B cell (primary cell): Measurements from ENCODE around the gene LCE1F. TPM values are rescaled to one million over a fixed set of nuclear protein-coding genes. Genes with fewer than 3 reads are reported as not detected.

Experiments
- ATAC-seq: fragments of 200-7000 bp; cut with Tn5 transposase; one replicate; pipeline ENCODE4 v1.10.0; 2021; ENCODE audit warnings: low read depth, mild to moderate bottlenecking, moderate number of reproducible peaks, moderate library complexity
- CTCF ChIA-PET: fragments of 350-600 bp; sonication (Branson Sonifier 250); formaldehyde crosslinking; loops from one replicate; lab custom pipeline; 2021; ENCODE audit warnings: antibody characterized with exemption, inconsistent platforms; lab: Charles Lee
- POLR2A ChIA-PET: fragments of 350-600 bp; sonication (Branson Sonifier 250); formaldehyde crosslinking; loops from one replicate; lab custom pipeline; 2021; ENCODE audit warnings: antibody characterized with exemption; lab: Charles Lee
- DNase-seq: peaks from one replicate; pipeline ENCODE4 v3.0.0; 2013
- H2AFZ ChIP-seq: 2 replicates; pipeline ENCODE4 v1.6.1; 2012; ENCODE audit warnings: mild to moderate bottlenecking, low read depth, low read length; ENCODE audit not compliant: insufficient read depth, poor library complexity, severe bottlenecking
- H3K27ac ChIP-seq, 2 donors: 1 replicate in 1 of 2; 2 replicates in 1 of 2; pipeline ENCODE4 v1.5.1; 2012 to 2013; ENCODE audit warnings: low read length in 2 of 2, mild to moderate bottlenecking in 2 of 2, moderate library complexity in 1 of 2
- H3K27me3 ChIP-seq, 4 experiments: fragments of 200-600 bp in 1 of 4; sonication (generic) in 1 of 4; replicated peaks in 1 of 4; 1 replicate in 2 of 4; 2 replicates in 2 of 4; pipeline versions ENCODE4 v1.6.1 to v1.7.0; 2013 to 2016; ENCODE audit warnings: low read length in 3 of 4, mild to moderate bottlenecking in 2 of 4, mixed read lengths in 1 of 4, moderate library complexity in 1 of 4; ENCODE audit not compliant: insufficient read depth in 4 of 4, control insufficient read depth in 3 of 4; ENCODE audit errors: control extremely low read depth in 1 of 4
- H3K36me3 ChIP-seq, 2 experiments: replicated peaks in 1 of 2; 1 replicate in 1 of 2; 2 replicates in 1 of 2; pipeline versions ENCODE4 v1.6.1 to v1.7.1; 2013; ENCODE audit warnings: low read length in 1 of 2; ENCODE audit not compliant: insufficient read depth in 2 of 2, control insufficient read depth in 1 of 2; ENCODE audit errors: control extremely low read depth in 1 of 2, extremely low read depth in 1 of 2
- H3K4me1 ChIP-seq, 2 donors: fragments of 200-600 bp in 1 of 2; sonication (generic) in 1 of 2; 1 replicate in 1 of 2; 2 replicates in 1 of 2; pipeline versions ENCODE4 v1.5.1 to v1.6.1; 2013 to 2017; ENCODE audit warnings: low read length in 2 of 2; ENCODE audit not compliant: control insufficient read depth in 2 of 2, insufficient read depth in 2 of 2
- H3K4me2 ChIP-seq: replicated peaks from 2 replicates; pipeline ENCODE3; 2012; ENCODE audit warnings: mild to moderate bottlenecking, low read depth, low read length; ENCODE audit not compliant: poor library complexity, severe bottlenecking
- H3K4me3 ChIP-seq, 5 experiments: fragments of 200-600 bp in 1 of 5; sonication (generic) in 1 of 5; 1 replicate in 3 of 5; 2 replicates in 2 of 5; pipeline versions ENCODE4 v1.5.1 to v1.7.0; 2011 to 2016; ENCODE audit warnings: low read length in 4 of 5, mild to moderate bottlenecking in 4 of 5, low read depth in 2 of 5, control low read depth in 1 of 5, moderate library complexity in 1 of 5; ENCODE audit not compliant: insufficient read depth in 1 of 5; ENCODE audit errors: control extremely low read depth in 1 of 5, extremely low read depth in 1 of 5
- H3K79me2 ChIP-seq: fragments of 200-600 bp; sonication (generic); one replicate; pipeline ENCODE4 v1.6.0; 2016; ENCODE audit warnings: low read length; ENCODE audit not compliant: control insufficient read depth, insufficient read depth
- H3K9ac ChIP-seq: fragments of 200-600 bp; sonication (generic); 2 replicates; pipeline ENCODE4 v1.6.1; 2017; ENCODE audit warnings: mild to moderate bottlenecking, low read length, moderate library complexity
- H3K9me3 ChIP-seq, 3 donors: one replicate each; pipeline versions ENCODE4 v1.6.1 to v1.7.1; 2013; ENCODE audit warnings: low read length in 2 of 3; ENCODE audit not compliant: control insufficient read depth in 2 of 3, insufficient read depth in 1 of 3; ENCODE audit errors: control extremely low read depth in 1 of 3
- H4K20me1 ChIP-seq: 2 replicates; pipeline ENCODE4 v1.6.0; 2012; ENCODE audit warnings: mild to moderate bottlenecking, low read length; ENCODE audit not compliant: insufficient read depth, control insufficient read depth, poor library complexity, severe bottlenecking
- H3K27ac Mint-ChIP-seq: one replicate; pipeline ENCODE4 v1.8.0; 2021; ENCODE audit warnings: mixed read lengths
- H3K27me3 Mint-ChIP-seq: one replicate; pipeline ENCODE4 v1.8.0; 2021; ENCODE audit warnings: mixed read lengths
- H3K4me1 Mint-ChIP-seq: one replicate; pipeline ENCODE4 v1.8.0; 2021; ENCODE audit warnings: mixed read lengths
- H3K4me3 Mint-ChIP-seq: one replicate; pipeline ENCODE4 v1.8.0; 2021; ENCODE audit warnings: mixed read lengths
- H3K9me3 Mint-ChIP-seq: one replicate; pipeline ENCODE4 v1.8.0; 2022; ENCODE audit warnings: mixed read lengths; ENCODE audit not compliant: insufficient read depth
- EZH2 ChIP-seq: IDR thresholded peaks from 2 replicates; pipeline ENCODE4 v1.6.1; 2012; ENCODE audit warnings: borderline replicate concordance, low read depth, mild to moderate bottlenecking, moderate library complexity, low read length; ENCODE audit not compliant: insufficient read depth, poor library complexity, severe bottlenecking
- WGBS: methylation state at CpG from one replicate; pipeline ENCODE4 v1.1.5; 2013; ENCODE audit warnings: missing lambda C conversion rate; ENCODE audit not compliant: insufficient coverage; 5-methylcytosine and 5-hydroxymethylcytosine counted together
- intact Hi-C: fragments of 100-400 bp; cut with micrococcal nuclease; formaldehyde crosslinking; loops from one replicate; pipeline ENCODE4 v1.10.0; 2022
- polyA plus RNA-seq: library from polyadenylated mRNA; depleted of rRNA; stranded (reverse); fragments of >200 nt; gene quantifications from 2 replicates; pipeline ENCODE4 v1.2.3, GENCODE V29; 2012
- total RNA-seq, 2 donors: library from RNA; stranded (reverse); fragments of 120-200 nt in 1 of 2; gene quantifications; 1 replicate in 1 of 2; 2 replicates in 1 of 2; pipeline versions ENCODE4 v1.2.3 to v1.2.4, GENCODE V29; 2013 to 2022
- TF ChIP-seq, protein P1 (sequence below): fragments of 200-600 bp; IDR thresholded peaks from one replicate; pipeline ENCODE4 v1.8.0; 2022; ENCODE audit warnings: antibody characterized with exemption, mild to moderate bottlenecking

LCE1F gene
- total and polyA plus RNA-seq, 2 donors (not counting 1 experiment from before 2014, with no cell fraction given) = not detected

- CTCF ChIA-PET = no interaction called here
- no peaks in the 10 kb centered on the region for H3K79me2 ChIP-seq
These were observed 21.4 kb upstream of the LCE1F start for GRCh38 chr1:152753586-152753985.

DNA sequence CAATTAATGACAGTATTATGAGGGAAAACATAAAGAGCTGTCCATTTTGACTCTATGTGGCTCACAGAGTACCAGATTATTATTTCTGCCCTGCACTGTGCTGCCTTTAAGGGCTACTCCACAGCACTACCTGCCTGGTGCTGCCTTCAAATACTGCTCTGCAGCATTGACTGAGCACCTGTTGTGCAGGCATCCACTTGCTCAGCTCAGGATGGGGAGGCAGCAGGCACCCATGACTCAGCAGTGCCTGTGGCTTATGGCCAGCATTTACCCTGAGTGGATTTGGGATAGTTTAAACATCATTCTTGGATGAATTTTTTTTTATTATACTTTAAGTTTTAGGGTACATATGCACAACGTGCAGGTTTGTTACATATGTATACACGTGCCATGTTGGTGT lies 18.1 kb upstream of the LCE1F start:
- Histone ChIP-seq H3K27me3 (no peaks in the 10 kb centered on the region), H3K36me3 (no peaks in the 10 kb centered on the region), H3K4me3 (no peak overlapping the region), H3K9me3 (peaks cover 0 to 6% (median 0%) of the 10 kb centered on the region in 3 donors), H2AFZ (no peak overlapping the region), H3K4me2 (no peak overlapping the region), H4K20me1 (no peaks in the 10 kb centered on the region), H3K9ac (no peak overlapping the region), H3K4me1 (no peaks in the 10 kb centered on the region), H3K27ac (no peak overlapping the region), H3K79me2 (no peaks in the 10 kb centered on the region)
- ChIA-PET CTCF (no interaction called here), POLR2A (no interaction called here)
- intact Hi-C loops = no loop called here
- ATAC-seq (no peak), DNase-seq (no peak)
- TF ChIP-seq, protein P1, sequence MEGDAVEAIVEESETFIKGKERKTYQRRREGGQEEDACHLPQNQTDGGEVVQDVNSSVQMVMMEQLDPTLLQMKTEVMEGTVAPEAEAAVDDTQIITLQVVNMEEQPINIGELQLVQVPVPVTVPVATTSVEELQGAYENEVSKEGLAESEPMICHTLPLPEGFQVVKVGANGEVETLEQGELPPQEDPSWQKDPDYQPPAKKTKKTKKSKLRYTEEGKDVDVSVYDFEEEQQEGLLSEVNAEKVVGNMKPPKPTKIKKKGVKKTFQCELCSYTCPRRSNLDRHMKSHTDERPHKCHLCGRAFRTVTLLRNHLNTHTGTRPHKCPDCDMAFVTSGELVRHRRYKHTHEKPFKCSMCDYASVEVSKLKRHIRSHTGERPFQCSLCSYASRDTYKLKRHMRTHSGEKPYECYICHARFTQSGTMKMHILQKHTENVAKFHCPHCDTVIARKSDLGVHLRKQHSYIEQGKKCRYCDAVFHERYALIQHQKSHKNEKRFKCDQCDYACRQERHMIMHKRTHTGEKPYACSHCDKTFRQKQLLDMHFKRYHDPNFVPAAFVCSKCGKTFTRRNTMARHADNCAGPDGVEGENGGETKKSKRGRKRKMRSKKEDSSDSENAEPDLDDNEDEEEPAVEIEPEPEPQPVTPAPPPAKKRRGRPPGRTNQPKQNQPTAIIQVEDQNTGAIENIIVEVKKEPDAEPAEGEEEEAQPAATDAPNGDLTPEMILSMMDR = no peak
- no peak for TF ChIP-seq EZH2
- no peaks in the 10 kb centered on the region for H3K4me1 Mint-ChIP-seq
- H3K27ac Mint-ChIP-seq = no peak overlapping the region
- peaks cover 25% of the 10 kb centered on the region for H3K27me3 Mint-ChIP-seq
- H3K4me3 Mint-ChIP-seq = no peak overlapping the region
- no peaks in the 10 kb centered on the region for H3K9me3 Mint-ChIP-seq
- WGBS = no CpG with 5 or more reads among the region's 2 CpGs

More at GRCh38 chr1:152753586-152753985, 21.4 kb upstream of the LCE1F start:
- no peak for ATAC-seq
- Histone ChIP-seq H3K9ac (no peak overlapping the region), H3K36me3 (no peaks in the 10 kb centered on the region), H3K4me1 (no peaks in the 10 kb centered on the region), H2AFZ (no peak overlapping the region), H3K27me3 (no peaks in the 10 kb centered on the region), H3K9me3 (no peaks in the 10 kb centered on the region), H3K4me3 (no peak overlapping the region), H3K4me2 (no peak overlapping the region), H3K27ac (no peak overlapping the region), H4K20me1 (no peaks in the 10 kb centered on the region)
- H3K27ac Mint-ChIP-seq = no peak overlapping the region
- DNase-seq = no peak
- intact Hi-C loops = no loop called here
- H3K4me3 Mint-ChIP-seq = no peak overlapping the region
- no peaks in the 10 kb centered on the region for H3K4me1 Mint-ChIP-seq
- H3K9me3 Mint-ChIP-seq = no peaks in the 10 kb centered on the region
- POLR2A ChIA-PET = no interaction called here
- H3K27me3 Mint-ChIP-seq = peaks cover 35% of the 10 kb centered on the region
- TF ChIP-seq, protein P1 = no peak
- no peak for TF ChIP-seq EZH2
- WGBS = no CpG with 5 or more reads among the region's 1 CpG
